HL-60 (cell line): ENCODE data around the gene STOML2.
A peak's percentile ranks its signal among the peaks of the same experiment; 100 is the strongest.

Source experiments
- POLR2AphosphoS5 ChIP-seq: IDR thresholded peaks from 2 replicates; pipeline ENCODE4 v1.6.1; 2012; ENCODE audit warnings: low read depth
- TF ChIP-seq, protein P1 (sequence below): IDR thresholded peaks from one replicate; pipeline ENCODE4 v1.5.1; 2011; ENCODE audit warnings: low read length, control low read depth, inconsistent platforms; ENCODE audit not compliant: insufficient read depth
- TF ChIP-seq, protein P2 (sequence below): IDR thresholded peaks from 2 replicates; pipeline ENCODE4 v1.6.1; 2012; ENCODE audit warnings: low read depth; ENCODE audit not compliant: insufficient replicate concordance

DNA sequence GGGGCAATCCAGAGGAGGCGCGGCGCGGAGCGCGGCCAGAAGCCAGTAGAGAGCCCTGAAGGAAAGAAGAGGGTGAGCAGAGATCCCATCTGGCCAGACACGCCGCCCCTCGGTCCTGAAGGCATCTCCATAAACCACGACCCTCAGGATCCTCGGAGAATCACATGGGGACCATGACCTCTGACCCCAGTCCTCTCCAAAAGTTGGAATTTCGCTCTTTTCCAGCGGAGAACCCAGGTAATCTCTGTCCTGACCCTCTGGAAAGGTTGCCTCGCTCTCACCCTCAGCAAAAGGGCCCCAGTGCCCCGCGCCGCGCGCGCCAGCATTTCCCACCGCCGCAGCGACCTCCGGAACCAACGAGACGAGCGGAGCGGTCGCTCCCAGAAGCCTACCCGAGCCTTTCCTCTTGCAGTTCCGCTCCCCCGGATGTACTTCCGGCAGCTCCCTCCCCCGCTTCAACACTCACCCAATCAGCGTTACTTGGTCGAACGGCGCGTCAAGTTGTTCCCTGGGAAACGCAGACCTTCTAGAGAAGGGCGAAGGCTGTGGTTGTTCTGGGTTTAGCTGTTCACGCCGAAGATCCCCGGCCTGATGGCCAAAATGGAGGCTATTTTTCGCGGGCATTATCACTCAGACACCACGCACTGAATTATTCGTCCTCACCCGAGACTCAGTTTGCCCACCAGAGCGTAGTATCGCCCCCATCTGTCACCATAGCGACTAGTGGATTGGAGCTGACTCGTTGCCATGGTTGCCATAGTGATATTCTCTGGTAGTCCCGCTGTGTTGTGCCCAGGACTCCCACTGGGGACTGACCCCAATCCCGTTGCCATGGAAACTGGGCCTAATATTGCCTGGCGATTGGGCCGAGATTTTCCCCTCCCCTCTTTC lies at the start of gene STOML2:
- TF ChIP-seq POLR2AphosphoS5, result peak; percentile 86
- TF ChIP-seq, protein P1, sequence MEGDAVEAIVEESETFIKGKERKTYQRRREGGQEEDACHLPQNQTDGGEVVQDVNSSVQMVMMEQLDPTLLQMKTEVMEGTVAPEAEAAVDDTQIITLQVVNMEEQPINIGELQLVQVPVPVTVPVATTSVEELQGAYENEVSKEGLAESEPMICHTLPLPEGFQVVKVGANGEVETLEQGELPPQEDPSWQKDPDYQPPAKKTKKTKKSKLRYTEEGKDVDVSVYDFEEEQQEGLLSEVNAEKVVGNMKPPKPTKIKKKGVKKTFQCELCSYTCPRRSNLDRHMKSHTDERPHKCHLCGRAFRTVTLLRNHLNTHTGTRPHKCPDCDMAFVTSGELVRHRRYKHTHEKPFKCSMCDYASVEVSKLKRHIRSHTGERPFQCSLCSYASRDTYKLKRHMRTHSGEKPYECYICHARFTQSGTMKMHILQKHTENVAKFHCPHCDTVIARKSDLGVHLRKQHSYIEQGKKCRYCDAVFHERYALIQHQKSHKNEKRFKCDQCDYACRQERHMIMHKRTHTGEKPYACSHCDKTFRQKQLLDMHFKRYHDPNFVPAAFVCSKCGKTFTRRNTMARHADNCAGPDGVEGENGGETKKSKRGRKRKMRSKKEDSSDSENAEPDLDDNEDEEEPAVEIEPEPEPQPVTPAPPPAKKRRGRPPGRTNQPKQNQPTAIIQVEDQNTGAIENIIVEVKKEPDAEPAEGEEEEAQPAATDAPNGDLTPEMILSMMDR, result no peak
- TF ChIP-seq, protein P2, sequence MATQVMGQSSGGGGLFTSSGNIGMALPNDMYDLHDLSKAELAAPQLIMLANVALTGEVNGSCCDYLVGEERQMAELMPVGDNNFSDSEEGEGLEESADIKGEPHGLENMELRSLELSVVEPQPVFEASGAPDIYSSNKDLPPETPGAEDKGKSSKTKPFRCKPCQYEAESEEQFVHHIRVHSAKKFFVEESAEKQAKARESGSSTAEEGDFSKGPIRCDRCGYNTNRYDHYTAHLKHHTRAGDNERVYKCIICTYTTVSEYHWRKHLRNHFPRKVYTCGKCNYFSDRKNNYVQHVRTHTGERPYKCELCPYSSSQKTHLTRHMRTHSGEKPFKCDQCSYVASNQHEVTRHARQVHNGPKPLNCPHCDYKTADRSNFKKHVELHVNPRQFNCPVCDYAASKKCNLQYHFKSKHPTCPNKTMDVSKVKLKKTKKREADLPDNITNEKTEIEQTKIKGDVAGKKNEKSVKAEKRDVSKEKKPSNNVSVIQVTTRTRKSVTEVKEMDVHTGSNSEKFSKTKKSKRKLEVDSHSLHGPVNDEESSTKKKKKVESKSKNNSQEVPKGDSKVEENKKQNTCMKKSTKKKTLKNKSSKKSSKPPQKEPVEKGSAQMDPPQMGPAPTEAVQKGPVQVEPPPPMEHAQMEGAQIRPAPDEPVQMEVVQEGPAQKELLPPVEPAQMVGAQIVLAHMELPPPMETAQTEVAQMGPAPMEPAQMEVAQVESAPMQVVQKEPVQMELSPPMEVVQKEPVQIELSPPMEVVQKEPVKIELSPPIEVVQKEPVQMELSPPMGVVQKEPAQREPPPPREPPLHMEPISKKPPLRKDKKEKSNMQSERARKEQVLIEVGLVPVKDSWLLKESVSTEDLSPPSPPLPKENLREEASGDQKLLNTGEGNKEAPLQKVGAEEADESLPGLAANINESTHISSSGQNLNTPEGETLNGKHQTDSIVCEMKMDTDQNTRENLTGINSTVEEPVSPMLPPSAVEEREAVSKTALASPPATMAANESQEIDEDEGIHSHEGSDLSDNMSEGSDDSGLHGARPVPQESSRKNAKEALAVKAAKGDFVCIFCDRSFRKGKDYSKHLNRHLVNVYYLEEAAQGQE, result peak; percentile 43
